HepG2 (cell line): ENCODE data around the gene DPEP3. TPM values are rescaled to one million over a fixed set of nuclear protein-coding genes. Genes with fewer than 3 reads are reported as not detected.

Experiments used
- BHLHE40 ChIP-seq: IDR thresholded peaks from 2 replicates; pipeline ENCODE4 v1.6.1; 2011; ENCODE audit warnings: low read length, improper control_type of control experiment
- CCAR2 ChIP-seq: fragments of 200-400 bp; formaldehyde crosslinking; optimal IDR thresholded peaks from 2 replicates; pipeline ENCODE3; 2018; ENCODE audit warnings: low read depth, mild to moderate bottlenecking, low read length, moderate library complexity
- GLI4 ChIP-seq: sonication (generic); formaldehyde crosslinking; IDR thresholded peaks from 2 replicates; pipeline ENCODE4 v1.5.1; 2020; ENCODE audit warnings: missing genetic modification reagents, mild to moderate bottlenecking, moderate library complexity, borderline replicate concordance
- HNF1B ChIP-seq: sonication (generic); formaldehyde crosslinking; IDR thresholded peaks from 2 replicates; pipeline ENCODE4 v1.5.1; 2020; ENCODE audit warnings: mild to moderate bottlenecking, moderate library complexity, missing genetic modification reagents
- HOMEZ ChIP-seq: IDR thresholded peaks from 2 replicates; pipeline ENCODE4 v1.6.1; 2016; ENCODE audit warnings: low read depth
- MTERF4 ChIP-seq: sonication (generic); formaldehyde crosslinking; IDR thresholded peaks from 2 replicates; pipeline ENCODE4 v1.8.0; 2023; ENCODE audit warnings: mild to moderate bottlenecking, missing genetic modification reagents
- POLR2G ChIP-seq: fragments of 200-400 bp; formaldehyde crosslinking; IDR thresholded peaks from 2 replicates; pipeline ENCODE4 v1.6.1; 2018; ENCODE audit warnings: mild to moderate bottlenecking, low read depth, low read length, moderate library complexity
- REPIN1 ChIP-seq: sonication (generic); formaldehyde crosslinking; IDR thresholded peaks from 2 replicates; pipeline ENCODE4 v1.8.0; 2022; ENCODE audit warnings: missing genetic modification reagents, low read depth, mild to moderate bottlenecking, borderline replicate concordance
- REXO4 ChIP-seq: sonication (generic); formaldehyde crosslinking; IDR thresholded peaks from 2 replicates; pipeline ENCODE4 v1.8.0; 2022; ENCODE audit warnings: missing genetic modification reagents, mild to moderate bottlenecking, borderline replicate concordance
- SMARCC2 ChIP-seq: fragments of 450-650 bp; IDR thresholded peaks from 2 replicates; pipeline ENCODE4 v1.6.1; 2017; ENCODE audit warnings: antibody characterized with exemption, mild to moderate bottlenecking
- SP5 ChIP-seq: IDR thresholded peaks from 2 replicates; pipeline ENCODE4 v1.6.1; 2016; ENCODE audit warnings: low read depth, borderline replicate concordance
- TGIF2 ChIP-seq: IDR thresholded peaks from 2 replicates; pipeline ENCODE4 v1.6.1; 2016; ENCODE audit warnings: control low read depth, missing compliant biosample characterization
- ZBTB33 ChIP-seq: sonication (generic); formaldehyde crosslinking; IDR thresholded peaks from 2 replicates; pipeline ENCODE4 v1.4.0; 2020; ENCODE audit warnings: missing genetic modification reagents
- ZFP41 ChIP-seq: sonication (generic); formaldehyde crosslinking; IDR thresholded peaks from 2 replicates; pipeline ENCODE4 v1.4.0; 2020; ENCODE audit warnings: mild to moderate bottlenecking, missing genetic modification reagents, borderline replicate concordance
- ZHX1 ChIP-seq: sonication (generic); formaldehyde crosslinking; IDR thresholded peaks from 2 replicates; pipeline ENCODE4 v1.8.1; 2022; ENCODE audit warnings: low read depth, mild to moderate bottlenecking, missing genetic modification reagents
- ZNF564 ChIP-seq: sonication (generic); formaldehyde crosslinking; IDR thresholded peaks from 2 replicates; pipeline ENCODE4 v1.8.1; 2023; ENCODE audit warnings: mild to moderate bottlenecking, missing genetic modification reagents
- ZNF768 ChIP-seq: sonication (generic); formaldehyde crosslinking; IDR thresholded peaks from 2 replicates; pipeline ENCODE4 v1.4.0; 2020; ENCODE audit warnings: missing genetic modification reagents
- ZNF850 ChIP-seq: sonication (generic); formaldehyde crosslinking; conservative IDR thresholded peaks from 2 replicates; pipeline ENCODE4 v1.9.0; 2021; ENCODE audit warnings: mild to moderate bottlenecking, missing genetic modification reagents
- ZSCAN31 ChIP-seq: sonication (generic); formaldehyde crosslinking; IDR thresholded peaks from 2 replicates; pipeline ENCODE4 v1.5.0; 2020; ENCODE audit warnings: low read depth, mild to moderate bottlenecking, missing genetic modification reagents
- polyA plus RNA-seq, 8 experiments: library from polyadenylated mRNA; depleted of rRNA in 3 of 8; stranded (reverse) in 7 of 8; unstranded in 1 of 8; fragments of >200 nt; fragmentation: Illumina TruSeq in 4 of 8; extraction: Trizol in 4 of 8; gene quantifications; 2 replicates each; pipeline versions ENCODE4 v1.2.1 to v1.2.3, GENCODE V29; 2011 to 2016; ENCODE audit warnings: low read depth in 4 of 8, missing spikeins in 1 of 8, mixed read lengths in 1 of 8; ENCODE audit not compliant: insufficient read depth in 1 of 8
- total RNA-seq, 5 experiments: library from RNA; depleted of rRNA; stranded (reverse); fragments of >200 nt; fragmentation: Illumina TruSeq; extraction: Trizol; gene quantifications; 2 replicates each; pipeline ENCODE4 v1.2.3, GENCODE V29; 2016; ENCODE audit warnings: low read depth in 1 of 5

DPEP3 gene
- total and polyA plus RNA-seq, 2 of the 13 experiments (the other 11 are each of a cell fraction or from before 2014, with no cell fraction given) = not detected

- TF ChIP-seq ZNF768 (CRISPR knock-in tag) = peak; percentile 56
- TF ChIP-seq POLR2G = peak; percentile 46
- no peak for TF ChIP-seq GLI4 (CRISPR knock-in tag)
- TF ChIP-seq HOMEZ (CRISPR knock-in tag) = no peak
- TF ChIP-seq MTERF4 (CRISPR knock-in tag) = no peak
- TF ChIP-seq ZBTB33 = no peak
- no peak for TF ChIP-seq SP5 (CRISPR knock-in tag)
- no peak for TF ChIP-seq SMARCC2
- peak; percentile 47; the same call in 1 of the 2 replicates for TF ChIP-seq ZSCAN31 (CRISPR knock-in tag)
- TF ChIP-seq ZFP41 (CRISPR knock-in tag) = no peak
- TF ChIP-seq ZNF850 (CRISPR knock-in tag) = no peak
- peak; percentile 69; the same call in 1 of the 2 replicates for TF ChIP-seq REPIN1 (CRISPR knock-in tag)
- TF ChIP-seq ZNF564 = peak; percentile 62; the same call in 1 of the 2 replicates
- TF ChIP-seq ZHX1 (CRISPR knock-in tag) = 0 out of 2 replicates have a peak, but pooled peaks have one; percentile 29
- TF ChIP-seq REXO4 (CRISPR knock-in tag) = no peak
- no peak for TF ChIP-seq BHLHE40
- TF ChIP-seq HNF1B (CRISPR knock-in tag) = no peak
- TF ChIP-seq CCAR2 = no peak
- no peak for TF ChIP-seq TGIF2 (CRISPR knock-in tag)
Measured at GRCh38 chr16:67939507-67940445, 40.5 kb downstream of the DPEP3 start (continued).
